ENCODE data around the gene LMO7.
"Not testable (repeated sequence)": the region's sequence is repeated elsewhere in the genome, so short reads cannot be mapped to it uniquely, and the experiment has no call there.

The LMO7 gene

DNA sequence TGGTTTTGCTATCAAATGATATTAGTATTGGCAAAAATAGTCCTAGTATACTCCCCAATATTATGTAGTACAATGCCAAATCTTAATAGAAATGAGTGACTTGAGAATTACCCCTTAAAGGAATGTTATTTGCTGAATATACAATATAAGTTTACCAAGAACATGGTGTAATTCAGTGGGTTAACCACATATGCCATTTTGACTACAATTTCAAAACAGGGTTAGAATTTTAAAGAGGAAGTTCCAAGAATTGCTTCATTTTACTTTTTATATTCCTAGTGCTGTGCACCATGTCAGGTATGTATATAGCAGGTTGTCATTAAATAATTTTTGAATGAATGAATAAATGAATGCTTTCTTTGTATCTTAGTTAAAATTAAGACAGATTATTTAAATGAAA lies 66.3 kb downstream of the LMO7 start:
- no peak for DNase-seq

DNA sequence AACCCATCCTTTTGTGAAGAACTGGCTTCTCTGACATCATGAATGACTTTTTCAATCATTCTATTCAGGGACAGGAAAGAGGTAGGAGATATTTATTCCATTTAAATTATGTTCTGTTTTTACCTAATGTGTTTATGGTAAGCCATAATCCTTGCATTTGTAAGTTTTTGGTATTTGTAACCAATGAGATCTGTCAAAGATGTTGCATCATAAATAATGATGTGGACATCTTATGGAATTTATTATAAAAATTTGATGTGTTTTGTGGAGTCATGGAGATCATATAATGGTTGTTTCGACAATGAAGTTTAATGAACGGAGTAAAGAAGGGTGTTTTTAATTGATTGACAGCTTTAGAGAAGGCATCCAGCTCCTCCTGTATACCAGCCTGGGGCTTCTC lies 67.6 kb downstream of the LMO7 start:
- no peak for DNase-seq

- peak; percentile 65 for DNase-seq
Observed at GRCh38 chr13:75704194-75704926, 68.2 kb downstream of the LMO7 start.

GRCh38 chr13:75704927-75705288 lies 68.8 kb downstream of the LMO7 start:
- DNase-seq: peak; percentile 54

GRCh38 chr13:75705395-75705794 lies 69.3 kb downstream of the LMO7 start:
- peak; percentile 77 for DNase-seq

- no peak for DNase-seq
Observed at GRCh38 chr13:75705908-75706307, 69.8 kb downstream of the LMO7 start.

- DNase-seq: peak; percentile 46
Observed at GRCh38 chr13:75713852-75714251, 77.7 kb downstream of the LMO7 start.

DNA sequence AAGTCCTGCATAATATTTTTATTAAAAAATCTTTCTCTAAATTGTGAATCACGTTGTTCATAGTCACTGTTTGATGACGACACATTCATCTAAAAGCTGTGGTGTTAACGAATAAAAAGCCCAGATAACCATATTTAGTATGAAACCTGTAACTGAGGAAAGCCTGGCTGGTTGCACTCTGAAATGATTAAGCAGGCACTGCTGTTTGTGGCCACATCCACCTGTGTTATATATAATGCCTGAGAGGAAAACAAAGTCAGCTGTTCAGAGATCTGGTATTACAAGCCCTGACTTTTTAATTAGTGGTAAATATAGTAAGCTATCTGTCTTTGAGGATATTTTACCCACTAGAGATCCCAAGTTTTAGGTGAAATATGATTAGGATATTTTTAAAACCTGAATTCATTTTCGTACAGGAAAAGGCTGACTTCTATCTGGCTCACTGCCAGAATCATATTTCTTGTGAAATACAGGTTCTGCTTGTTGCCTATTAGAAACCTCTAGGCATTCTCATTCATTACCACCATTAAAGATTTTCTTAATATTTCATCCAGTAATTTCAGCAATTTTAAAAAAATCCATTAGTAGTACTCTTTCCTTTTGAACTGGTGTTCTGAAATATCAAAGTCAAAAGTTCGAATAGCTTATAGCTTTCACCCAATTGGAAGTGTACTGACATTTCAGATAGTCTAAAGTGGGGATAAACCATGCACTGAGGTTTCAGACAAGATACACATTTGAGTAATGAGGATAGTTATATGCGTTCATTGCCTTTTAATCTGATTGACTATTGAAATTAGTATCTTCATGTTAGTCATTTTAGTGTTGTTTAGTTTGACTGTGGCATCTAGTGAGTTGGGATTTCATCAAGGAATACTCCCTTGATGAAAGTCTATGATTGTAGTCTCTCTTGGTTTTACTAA lies 79.7 kb downstream of the LMO7 start:
- DNase-seq: no peak

GRCh38 chr13:75717525-75717924 lies 81.4 kb downstream of the LMO7 start:
- DNase-seq: no peak

- no peak for DNase-seq
Observed at GRCh38 chr13:75721307-75721706, 85.2 kb downstream of the LMO7 start.

GRCh38 chr13:75723901-75724300 lies 87.8 kb downstream of the LMO7 start:
- DNase-seq: no peak

GRCh38 chr13:75724752-75725517 lies 88.8 kb downstream of the LMO7 start:
- DNase-seq: no peak

GRCh38 chr13:75725736-75726135 lies 89.6 kb downstream of the LMO7 start:
- DNase-seq: no peak

DNA sequence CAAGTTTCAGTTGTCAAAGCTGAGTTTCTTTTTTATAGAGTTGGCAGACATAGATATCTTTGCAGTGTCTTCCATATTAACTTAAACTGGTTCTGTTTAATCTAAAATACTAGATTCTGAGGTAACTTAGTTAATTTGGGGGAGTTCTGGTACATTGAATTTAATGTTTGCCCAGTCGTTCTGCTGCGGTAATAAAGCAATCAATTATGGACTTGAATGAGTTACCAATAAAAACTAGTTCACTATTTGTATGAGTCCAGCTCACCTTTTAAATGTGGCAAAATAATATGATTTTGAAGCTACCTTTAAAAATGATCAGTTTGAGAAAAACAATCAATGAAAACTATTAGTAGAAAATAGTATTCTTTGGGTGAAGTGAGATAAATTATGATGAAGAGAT lies 90.2 kb downstream of the LMO7 start:
- no peak for DNase-seq

GRCh38 chr13:75733113-75733512 lies 97.0 kb downstream of the LMO7 start:
- not testable (repeated sequence) for DNase-seq

DNA sequence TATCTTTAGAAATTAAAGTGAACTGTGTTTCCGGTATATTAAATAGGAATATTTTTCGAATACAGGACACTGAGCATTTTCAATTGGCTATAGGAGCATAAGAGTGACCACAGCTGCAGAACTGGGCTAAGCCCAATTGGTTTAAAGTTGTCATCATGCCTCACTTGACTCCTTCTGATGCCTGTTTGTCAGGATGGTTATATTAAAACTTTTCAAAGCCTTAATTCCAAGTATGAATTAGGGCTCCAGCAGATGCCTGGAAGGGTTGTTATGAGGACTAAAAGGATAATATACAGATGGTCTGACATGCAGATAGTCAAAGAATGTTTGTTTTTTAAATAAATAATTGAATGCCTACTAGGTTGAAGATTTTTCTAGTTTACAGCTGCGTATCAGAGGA lies 100.0 kb downstream of the LMO7 start:
- DNase-seq: no peak

DNA sequence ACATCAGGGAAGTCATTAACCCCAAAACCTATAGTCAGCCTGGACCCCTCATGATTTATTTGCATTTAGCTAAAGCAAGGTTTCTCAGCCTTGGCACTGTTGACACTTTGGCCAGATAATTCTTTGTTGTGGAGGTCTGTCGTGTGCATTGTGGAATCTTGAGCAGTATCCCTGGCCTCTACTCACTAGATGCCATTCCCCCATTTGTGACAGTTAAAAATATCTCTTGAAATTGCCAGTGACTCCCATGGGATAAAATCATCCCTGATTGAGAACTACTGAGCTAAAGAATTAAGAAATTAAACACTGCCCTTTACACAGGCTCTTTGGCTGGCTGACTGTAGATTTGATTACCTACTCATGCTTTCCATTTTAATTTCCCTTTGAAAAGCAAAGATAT lies 102.7 kb downstream of the LMO7 start:
- DNase-seq: no peak

DNA sequence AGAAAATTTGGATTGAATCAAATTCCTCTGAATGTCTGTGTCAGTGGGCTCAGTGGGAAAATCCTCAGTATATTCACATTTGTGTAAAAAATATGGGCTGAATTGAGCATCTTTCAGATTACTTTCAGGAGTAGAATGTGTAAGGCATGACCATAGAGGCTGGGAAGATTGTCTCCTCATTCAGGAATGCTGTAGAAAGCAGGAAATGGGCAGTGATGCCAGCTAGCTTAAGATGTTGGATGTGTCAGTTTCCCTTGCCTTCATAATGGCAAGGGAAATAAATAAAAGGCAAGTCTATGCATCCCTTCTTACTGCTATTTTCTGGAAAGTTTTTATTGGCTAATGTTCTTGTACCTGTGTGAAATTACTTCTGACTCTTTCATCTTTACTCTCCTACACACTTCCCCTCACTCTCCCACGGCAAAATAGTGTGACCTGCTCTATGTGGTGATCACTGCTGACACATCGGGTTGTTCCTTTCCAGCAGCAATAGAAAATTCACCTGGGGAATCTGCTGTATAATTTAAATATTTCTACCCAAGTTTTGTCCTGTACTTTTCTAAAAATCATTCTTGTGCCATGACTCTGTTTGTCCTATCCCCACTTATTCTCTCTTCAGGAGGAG lies 103.2 kb downstream of the LMO7 start:
- DNase-seq: peak; percentile 56

GRCh38 chr13:75740031-75740430 lies 103.9 kb downstream of the LMO7 start:
- no peak for DNase-seq

GRCh38 chr13:75743072-75743471 lies 106.9 kb downstream of the LMO7 start:
- DNase-seq: not testable (repeated sequence)

- DNase-seq: no peak
Observed at GRCh38 chr13:75744127-75744526, 108.0 kb downstream of the LMO7 start.

- no peak for DNase-seq
Observed at GRCh38 chr13:75745387-75745786, 109.3 kb downstream of the LMO7 start.

- no peak for DNase-seq
Observed at GRCh38 chr13:75748874-75749273, 112.7 kb downstream of the LMO7 start.

Measured in NCI-H226 (cell line).